Suprapubic skin (tissue), 4 donors: ENCODE measurements around the gene ZNF677. TPM values are rescaled to one million over a fixed set of nuclear protein-coding genes. Genes with fewer than 3 reads are reported as not detected.
"Not testable (repeated sequence)": the region's sequence is repeated elsewhere in the genome, so short reads cannot be mapped to it uniquely, and the experiment has no call there.

ENCODE experiments used
- DNase-seq, 2 donors: peaks; one replicate each; pipeline ENCODE4 v3.0.0-alpha.2; 2019; ENCODE audit warnings: low spot score in 2 of 2
- H3K27ac ChIP-seq: fragments of 200-600 bp; sonication (generic); one replicate; pipeline ENCODE4 v1.5.1; 2019
- H3K27me3 ChIP-seq: fragments of 200-600 bp; sonication (generic); one replicate; pipeline ENCODE4 v1.5.1; 2019
- H3K36me3 ChIP-seq: fragments of 200-600 bp; sonication (generic); one replicate; pipeline ENCODE4 v1.5.1; 2019
- H3K4me1 ChIP-seq: fragments of 200-600 bp; sonication (generic); one replicate; pipeline ENCODE4 v1.5.1; 2019
- H3K4me3 ChIP-seq: fragments of 200-600 bp; sonication (generic); one replicate; pipeline ENCODE4 v1.5.1; 2019; ENCODE audit warnings: mild to moderate bottlenecking
- H3K9me3 ChIP-seq: fragments of 200-600 bp; sonication (generic); one replicate; pipeline ENCODE4 v1.5.1; 2019
- EP300 ChIP-seq: sonication (generic); formaldehyde crosslinking; IDR thresholded peaks from one replicate; pipeline ENCODE4 v1.6.1; 2017; ENCODE audit warnings: antibody characterized with exemption
- POLR2A ChIP-seq, 2 donors: fragments of 450-650 bp; IDR thresholded peaks; one replicate each; pipeline ENCODE4 v1.6.1; 2017; ENCODE audit warnings: antibody characterized with exemption in 2 of 2, mild to moderate bottlenecking in 2 of 2, moderate library complexity in 2 of 2
- POLR2AphosphoS5 ChIP-seq, 3 donors: sonication (generic); formaldehyde crosslinking; IDR thresholded peaks; one replicate each; pipeline ENCODE4 v1.6.1; 2017; ENCODE audit warnings: antibody characterized with exemption in 3 of 3
- WGBS: methylation state at CpG from one replicate; pipeline ENCODE4 v1.1.5; 2018; 5-methylcytosine and 5-hydroxymethylcytosine counted together
- total RNA-seq, 4 donors: library from RNA; depleted of rRNA; stranded (reverse); fragments of >200 nt; gene quantifications; one replicate each; pipeline ENCODE4 v1.1.0, GENCODE V29; 2016
- TF ChIP-seq, protein P1 (sequence below), 2 donors: fragments of 200-600 bp in 1 of 2; fragments of 450-650 bp in 1 of 2; sonication (generic) in 1 of 2; IDR thresholded peaks; one replicate each; pipeline ENCODE4 v1.5.1; 2016 to 2019; ENCODE audit warnings: antibody characterized with exemption in 2 of 2, mild to moderate bottlenecking in 1 of 2, moderate library complexity in 1 of 2

Gene ZNF677
- 10 to 100 TPM; 11.1 to 24.3 (median 18.3) TPM for total RNA-seq

DNA sequence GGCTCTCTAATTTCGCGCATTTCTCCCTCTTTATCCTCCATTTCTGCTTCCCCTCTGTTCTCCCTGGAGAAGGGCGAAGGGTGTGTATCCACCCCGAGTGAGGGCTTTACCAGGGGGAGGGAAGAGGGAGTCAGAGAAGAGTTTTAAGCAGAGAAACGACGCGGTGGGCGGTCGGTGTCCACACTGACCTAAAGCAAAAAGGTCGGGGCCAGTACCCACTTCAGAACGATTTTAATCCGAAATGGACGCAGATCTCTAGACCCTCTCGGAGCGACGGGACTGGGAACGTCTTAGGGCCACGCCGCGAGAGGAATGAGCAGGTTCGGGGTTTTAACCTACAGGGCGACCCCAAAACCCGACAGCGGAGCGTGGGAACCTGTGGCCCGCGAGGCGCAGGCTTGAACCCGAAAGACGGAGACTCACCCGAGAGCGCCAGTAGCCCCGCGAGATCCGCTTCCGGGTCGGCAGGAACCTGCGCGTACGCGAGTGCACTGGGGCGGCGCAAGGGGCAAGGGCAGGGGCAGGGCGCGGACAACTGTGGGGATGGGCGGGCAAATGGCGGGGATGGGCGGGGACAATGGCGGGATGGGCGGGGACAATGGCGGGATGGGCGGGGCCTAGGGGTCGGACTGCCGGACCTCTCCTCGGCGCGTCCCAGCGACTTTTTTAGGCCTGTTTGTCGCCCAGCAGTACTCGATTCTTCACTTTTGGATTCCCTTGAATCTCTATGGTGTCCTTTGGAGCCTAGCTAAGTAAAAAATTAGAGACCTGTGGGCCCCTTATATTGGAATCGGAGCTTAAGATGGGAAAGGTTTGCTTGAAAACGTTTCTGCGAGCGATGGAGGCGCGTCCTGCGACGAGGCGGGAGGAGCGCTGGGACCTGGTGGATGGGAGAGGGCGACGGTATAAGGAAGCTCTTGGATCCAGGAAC is at the start of gene ZNF677:
TSS of gene ZNF677 (minus strand) at position 463 of the 931 bp plus-strand sequence. CDS start 3,323 bp downstream, outside the sequence.
- 4% methylated on average over 57 of the region's 72 CpGs for WGBS
- H3K9me3 ChIP-seq, result peaks cover 6% of the 10 kb centered on the region
- TF ChIP-seq EP300 (no peak), POLR2A (IDR thresholded peaks at IDR 0.05) (no peak), POLR2AphosphoS5 (IDR thresholded peaks at IDR 0.05) (peak in 1 of 3 donors; percentile 22)
- TF ChIP-seq, protein P1, sequence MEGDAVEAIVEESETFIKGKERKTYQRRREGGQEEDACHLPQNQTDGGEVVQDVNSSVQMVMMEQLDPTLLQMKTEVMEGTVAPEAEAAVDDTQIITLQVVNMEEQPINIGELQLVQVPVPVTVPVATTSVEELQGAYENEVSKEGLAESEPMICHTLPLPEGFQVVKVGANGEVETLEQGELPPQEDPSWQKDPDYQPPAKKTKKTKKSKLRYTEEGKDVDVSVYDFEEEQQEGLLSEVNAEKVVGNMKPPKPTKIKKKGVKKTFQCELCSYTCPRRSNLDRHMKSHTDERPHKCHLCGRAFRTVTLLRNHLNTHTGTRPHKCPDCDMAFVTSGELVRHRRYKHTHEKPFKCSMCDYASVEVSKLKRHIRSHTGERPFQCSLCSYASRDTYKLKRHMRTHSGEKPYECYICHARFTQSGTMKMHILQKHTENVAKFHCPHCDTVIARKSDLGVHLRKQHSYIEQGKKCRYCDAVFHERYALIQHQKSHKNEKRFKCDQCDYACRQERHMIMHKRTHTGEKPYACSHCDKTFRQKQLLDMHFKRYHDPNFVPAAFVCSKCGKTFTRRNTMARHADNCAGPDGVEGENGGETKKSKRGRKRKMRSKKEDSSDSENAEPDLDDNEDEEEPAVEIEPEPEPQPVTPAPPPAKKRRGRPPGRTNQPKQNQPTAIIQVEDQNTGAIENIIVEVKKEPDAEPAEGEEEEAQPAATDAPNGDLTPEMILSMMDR (IDR thresholded peaks at IDR 0.05), result no peak

GRCh38 chr19:53301341-53301740 is 46.7 kb upstream of the ZNF677 start:
- H3K27ac ChIP-seq, H3K4me3 ChIP-seq, H3K27me3 ChIP-seq, H3K36me3 ChIP-seq, H3K9me3 ChIP-seq, H3K4me1 ChIP-seq, DNase-seq: not testable (repeated sequence)
- no CpG with 5 or more reads among the region's 8 CpGs for WGBS

More for the DNA sequence above, at the start of gene ZNF677:
- Histone ChIP-seq H3K4me1 (peaks cover 14% of the 10 kb centered on the region), H3K27me3 (no peaks in the 10 kb centered on the region), H3K4me3 (peak within 1 kb of the TSS; percentile 72), H3K27ac (peak within 1 kb of the TSS; percentile 78), H3K36me3 (peaks cover 30% of the 10 kb centered on the region)
- DNase-seq, result peak; percentile 92 to 93

DNA sequence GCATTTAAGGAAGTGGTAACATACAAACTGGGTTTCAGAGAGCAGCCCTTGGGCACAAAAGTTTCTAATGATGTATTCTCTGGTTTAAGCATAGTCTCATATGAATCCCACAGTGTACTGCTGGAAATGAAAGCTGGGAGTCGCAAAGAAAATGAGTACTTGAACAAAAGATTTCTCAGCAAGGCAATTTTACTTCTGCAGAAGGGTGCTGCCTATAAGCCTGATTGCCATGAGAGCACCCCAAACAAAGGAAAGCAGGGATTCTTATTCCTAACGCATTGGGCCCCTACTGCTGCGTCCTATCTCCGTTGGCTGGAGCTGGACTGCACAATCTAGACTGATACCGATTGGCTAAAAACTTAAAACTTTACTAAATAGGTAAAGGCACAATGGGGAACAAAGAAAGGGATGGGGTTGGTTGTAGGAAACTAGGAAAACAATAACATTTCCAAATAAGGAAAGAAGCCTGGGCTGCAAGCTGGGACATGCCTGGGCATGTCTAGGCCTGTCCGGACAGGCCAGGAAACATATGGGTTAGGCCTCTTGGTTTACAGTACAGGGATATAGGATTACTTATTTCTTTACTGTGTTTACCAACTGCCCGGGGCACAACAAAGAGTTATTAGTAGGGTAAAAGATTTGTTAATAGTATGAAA is 40.2 kb upstream of the ZNF677 start:
- no peak for TF ChIP-seq EP300
- no peak for TF ChIP-seq POLR2AphosphoS5 (IDR thresholded peaks at IDR 0.05)
- TF ChIP-seq, protein P1 (IDR thresholded peaks at IDR 0.05), result no peak
- TF ChIP-seq POLR2A (IDR thresholded peaks at IDR 0.05), result no peak
- whole genome bisulfite sequencing, result 75% methylated on average over 7 of the region's 7 CpGs

GRCh38 chr19:53290758-53291549 is 36.3 kb upstream of the ZNF677 start:
- Histone ChIP-seq H3K4me3 (no peak overlapping the region), H3K27me3 (no peaks in the 10 kb centered on the region), H3K36me3 (no peaks in the 10 kb centered on the region), H3K4me1 (no peaks in the 10 kb centered on the region), H3K9me3 (peaks cover 24% of the 10 kb centered on the region), H3K27ac (no peak overlapping the region)
- 90% methylated on average over 46 of the region's 47 CpGs for WGBS
- no peak for DNase-seq
- TF ChIP-seq, protein P1 (IDR thresholded peaks at IDR 0.05), result no peak
- TF ChIP-seq EP300 (no peak), POLR2AphosphoS5 (IDR thresholded peaks at IDR 0.05) (no peak), POLR2A (IDR thresholded peaks at IDR 0.05) (no peak)

More for the DNA sequence above, 40.2 kb upstream of the ZNF677 start:
- Histone ChIP-seq H3K36me3 (no peaks in the 10 kb centered on the region), H3K27ac (no peak overlapping the region), H3K27me3 (no peaks in the 10 kb centered on the region), H3K4me1 (no peaks in the 10 kb centered on the region), H3K9me3 (peaks cover 22% of the 10 kb centered on the region), H3K4me3 (no peak overlapping the region)
- no peak for DNase-seq

DNA sequence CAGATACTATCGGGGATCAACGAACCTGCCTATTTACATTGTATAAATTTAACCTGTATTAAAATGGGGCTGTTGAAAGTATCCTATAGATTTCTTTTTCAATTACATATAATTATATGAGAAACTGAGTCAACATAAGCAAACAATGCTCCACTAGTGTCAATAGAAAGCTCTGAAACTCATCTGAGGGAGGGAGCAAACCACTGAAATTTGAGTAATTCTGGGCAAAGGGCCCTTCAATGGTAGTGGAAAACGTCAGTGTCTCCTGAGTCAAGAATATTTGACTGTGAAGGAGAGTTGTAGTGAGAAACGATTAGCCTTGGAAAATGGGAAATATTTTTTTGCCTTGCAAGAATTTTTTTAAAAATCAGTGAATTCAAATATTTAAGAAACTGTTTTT is 30.4 kb upstream of the ZNF677 start:
- DNase-seq, result no peak

DNA sequence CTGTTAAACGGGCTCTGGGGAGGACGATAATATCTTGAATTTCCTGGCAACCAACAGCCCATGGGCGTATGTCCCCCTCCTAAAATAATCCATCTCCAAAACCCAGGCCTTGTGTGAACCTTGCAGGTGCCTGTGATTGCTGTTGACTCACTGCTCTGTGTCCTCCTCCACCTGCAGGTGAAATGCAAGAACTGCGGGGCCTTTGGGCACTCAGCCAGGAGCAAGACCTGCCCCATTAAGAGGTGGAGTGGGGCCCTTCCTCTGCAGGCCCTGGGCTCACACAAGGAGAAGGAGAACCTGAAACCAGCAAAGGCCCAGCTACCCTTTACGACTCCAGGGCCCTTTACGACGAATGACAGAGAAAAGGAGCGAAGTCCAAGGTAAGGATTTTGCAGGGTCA is 27.3 kb upstream of the ZNF677 start:
- H3K4me1 ChIP-seq, H3K9me3 ChIP-seq, DNase-seq, H3K27me3 ChIP-seq, H3K27ac ChIP-seq, H3K4me3 ChIP-seq, H3K36me3 ChIP-seq: not testable (repeated sequence)
- 40% methylated on average over 1 of the region's 8 CpGs for WGBS

More for the DNA sequence above, 30.4 kb upstream of the ZNF677 start:
- Histone ChIP-seq H3K9me3 (peaks cover 3% of the 10 kb centered on the region), H3K27ac (no peak overlapping the region), H3K36me3 (no peaks in the 10 kb centered on the region), H3K4me3 (no peak overlapping the region), H3K27me3 (no peaks in the 10 kb centered on the region), H3K4me1 (no peaks in the 10 kb centered on the region)
- TF ChIP-seq, protein P1 (IDR thresholded peaks at IDR 0.05), result no peak
- TF ChIP-seq POLR2AphosphoS5 (IDR thresholded peaks at IDR 0.05) (no peak), POLR2A (IDR thresholded peaks at IDR 0.05) (no peak)
- 66% methylated on average over 4 of the region's 4 CpGs for WGBS
